GM19463 (cell line): ENCODE results near the gene OPRL1.
"Not testable (repeated sequence)": the region's sequence is repeated elsewhere in the genome, so short reads cannot be mapped to it uniquely, and the experiment has no call there.

ENCODE experiments used
- ATAC-seq: cut with Tn5 transposase; IDR thresholded peaks from one replicate; pipeline ENCODE4 v1.9.1; 2021; ENCODE audit warnings: mild to moderate bottlenecking, moderate library complexity; ENCODE audit not compliant: unreplicated experiment

OPRL1 gene

GRCh38 chr20:64083378-64083803 is 3.5 kb downstream of the OPRL1 start:
- ATAC-seq: no peak

- ATAC-seq: no peak
These were observed 4.2 kb downstream of the OPRL1 start, which contains the start of gene LKAAEAR1 for GRCh38 chr20:64083804-64084684. Gene LKAAEAR1, minus strand, starts transcription at chr20:64084398. Its CDS starts 179 bp downstream, at chr20:64084219.

GRCh38 chr20:64084685-64085152 is 4.8 kb downstream of the OPRL1 start:
- no peak for ATAC-seq

- no peak for ATAC-seq
These were observed 6.9 kb downstream of the OPRL1 start for GRCh38 chr20:64086801-64087200.

GRCh38 chr20:64087226-64087825 is 7.4 kb downstream of the OPRL1 start:
- not testable (repeated sequence) for ATAC-seq

- ATAC-seq: not testable (repeated sequence)
These were observed 8.7 kb downstream of the OPRL1 start for GRCh38 chr20:64088586-64088985.

GRCh38 chr20:64090165-64090564 is 10.3 kb downstream of the OPRL1 start:
- no peak for ATAC-seq

- no peak for ATAC-seq
These were observed 11.5 kb downstream of the OPRL1 start for GRCh38 chr20:64091340-64091739.

- ATAC-seq: no peak
These were observed 11.9 kb downstream of the OPRL1 start for GRCh38 chr20:64091770-64092169.

- no peak for ATAC-seq
These were observed 12.6 kb downstream of the OPRL1 start for GRCh38 chr20:64092258-64093012.

GRCh38 chr20:64093013-64093503 is 13.2 kb downstream of the OPRL1 start:
- ATAC-seq: no peak

GRCh38 chr20:64095455-64095854 is 15.6 kb downstream of the OPRL1 start:
- no peak for ATAC-seq

- no peak for ATAC-seq
These were observed 16.0 kb downstream of the OPRL1 start for GRCh38 chr20:64095927-64096326.

GRCh38 chr20:64096535-64096934 is 16.7 kb downstream of the OPRL1 start:
- no peak for ATAC-seq

GRCh38 chr20:64098471-64099013 is 18.7 kb downstream of the OPRL1 start:
- no peak for ATAC-seq

GRCh38 chr20:64099086-64099786 is 19.4 kb downstream of the OPRL1 start:
- ATAC-seq: no peak

GRCh38 chr20:64099880-64100565 is 20.1 kb downstream of the OPRL1 start:
- ATAC-seq: no peak

GRCh38 chr20:64100566-64100888 is 20.6 kb downstream of the OPRL1 start:
- no peak for ATAC-seq

GRCh38 chr20:64100946-64101688 is 21.2 kb downstream of the OPRL1 start:
- no peak for ATAC-seq
